ENCODE results near the gene CEP83.

The CEP83 gene

DNA sequence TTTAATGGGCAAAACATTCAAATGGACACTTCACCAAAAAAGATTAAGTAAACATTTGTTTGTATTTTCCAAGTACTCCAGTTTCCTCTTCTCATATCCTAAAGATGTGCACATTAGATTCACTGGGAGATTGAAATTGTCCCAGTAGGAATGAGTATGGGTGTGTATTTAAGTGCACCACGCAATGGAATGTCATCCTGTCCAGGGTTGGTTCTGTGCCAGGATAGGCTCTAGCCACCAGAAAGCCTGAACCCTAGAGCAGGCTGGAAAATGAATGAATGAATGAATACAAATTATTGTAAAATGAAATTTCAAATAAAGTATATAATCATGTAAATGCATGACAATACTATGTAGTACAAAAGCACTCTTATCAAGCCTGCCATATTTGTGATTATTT lies 14.0 kb downstream of the CEP83 start:
- Mint-ChIP-seq H3K4me1 (no peaks in the 10 kb centered on the region), H3K36me3 (ENCODE audit: low read depth) (peaks cover 72% of the 10 kb centered on the region), H3K9me3 (peaks cover 76% of the 10 kb centered on the region), H3K27me3 (ENCODE audit: low read depth, poor library complexity) (peaks cover 6% of the 10 kb centered on the region), H3K27ac (no peak overlapping the region), H3K4me3 (no peak overlapping the region)
- no peak for DNase-seq
- TF ChIP-seq, protein P1, sequence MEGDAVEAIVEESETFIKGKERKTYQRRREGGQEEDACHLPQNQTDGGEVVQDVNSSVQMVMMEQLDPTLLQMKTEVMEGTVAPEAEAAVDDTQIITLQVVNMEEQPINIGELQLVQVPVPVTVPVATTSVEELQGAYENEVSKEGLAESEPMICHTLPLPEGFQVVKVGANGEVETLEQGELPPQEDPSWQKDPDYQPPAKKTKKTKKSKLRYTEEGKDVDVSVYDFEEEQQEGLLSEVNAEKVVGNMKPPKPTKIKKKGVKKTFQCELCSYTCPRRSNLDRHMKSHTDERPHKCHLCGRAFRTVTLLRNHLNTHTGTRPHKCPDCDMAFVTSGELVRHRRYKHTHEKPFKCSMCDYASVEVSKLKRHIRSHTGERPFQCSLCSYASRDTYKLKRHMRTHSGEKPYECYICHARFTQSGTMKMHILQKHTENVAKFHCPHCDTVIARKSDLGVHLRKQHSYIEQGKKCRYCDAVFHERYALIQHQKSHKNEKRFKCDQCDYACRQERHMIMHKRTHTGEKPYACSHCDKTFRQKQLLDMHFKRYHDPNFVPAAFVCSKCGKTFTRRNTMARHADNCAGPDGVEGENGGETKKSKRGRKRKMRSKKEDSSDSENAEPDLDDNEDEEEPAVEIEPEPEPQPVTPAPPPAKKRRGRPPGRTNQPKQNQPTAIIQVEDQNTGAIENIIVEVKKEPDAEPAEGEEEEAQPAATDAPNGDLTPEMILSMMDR (IDR thresholded peaks at IDR 0.05) = no peak

DNA sequence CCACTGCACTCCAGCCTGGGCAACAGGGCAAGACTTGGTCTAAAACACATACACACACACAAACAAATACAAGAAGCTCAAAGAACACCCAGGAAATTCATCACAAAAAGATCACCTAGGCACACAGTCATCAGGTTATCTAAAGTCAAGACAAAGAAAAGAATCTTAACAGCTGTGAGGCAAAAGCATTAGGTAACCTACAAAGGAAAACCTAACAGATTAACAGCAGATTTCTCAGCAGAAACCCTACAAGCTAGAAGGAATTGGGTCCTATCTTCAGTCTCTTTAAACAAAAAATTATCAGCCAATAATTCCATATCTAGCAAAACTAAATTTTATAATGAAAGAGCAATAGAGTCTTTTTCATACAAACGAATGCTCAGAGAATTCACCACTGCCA lies 22.4 kb downstream of the CEP83 start:
- Mint-ChIP-seq H3K27ac (no peak overlapping the region), H3K36me3 (ENCODE audit: low read depth) (peaks cover 80% of the 10 kb centered on the region), H3K9me3 (peaks cover 75% of the 10 kb centered on the region), H3K4me1 (no peaks in the 10 kb centered on the region), H3K4me3 (no peak overlapping the region), H3K27me3 (ENCODE audit: low read depth, poor library complexity) (peaks cover 6% of the 10 kb centered on the region)
- TF ChIP-seq, protein P1 (IDR thresholded peaks at IDR 0.05) = no peak
- DNase-seq = no peak

DNA sequence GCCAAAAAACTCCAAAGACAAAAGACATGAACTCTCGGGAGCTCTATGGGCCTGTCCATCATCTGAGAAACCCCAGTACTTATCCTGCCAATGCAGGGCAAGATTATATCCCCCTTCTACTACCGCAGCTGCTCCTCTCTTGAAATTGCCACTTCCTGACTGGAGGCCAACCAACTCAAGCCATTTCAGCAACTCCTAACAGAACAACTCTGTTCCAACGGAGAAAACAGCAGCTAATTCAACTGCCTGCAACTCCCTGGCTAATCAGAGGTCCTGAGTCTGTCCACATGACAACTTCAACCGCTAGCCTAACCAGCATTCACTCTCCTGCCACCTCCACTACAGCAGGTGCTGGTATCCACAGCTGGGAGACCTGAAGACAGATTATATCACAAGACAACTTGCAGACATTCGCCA lies 24.1 kb downstream of the CEP83 start:
- DNase-seq = no peak
- H3K4me1 Mint-ChIP-seq = no peaks in the 10 kb centered on the region
- H3K27me3 Mint-ChIP-seq (ENCODE audit: low read depth, poor library complexity) = peaks cover 4% of the 10 kb centered on the region
- TF ChIP-seq, protein P1 (IDR thresholded peaks at IDR 0.05) = no peak
- no peak overlapping the region for H3K27ac Mint-ChIP-seq
- peaks cover 76% of the 10 kb centered on the region for H3K9me3 Mint-ChIP-seq
- peaks cover 82% of the 10 kb centered on the region for H3K36me3 Mint-ChIP-seq (ENCODE audit: low read depth)
- H3K4me3 Mint-ChIP-seq = no peak overlapping the region

DNA sequence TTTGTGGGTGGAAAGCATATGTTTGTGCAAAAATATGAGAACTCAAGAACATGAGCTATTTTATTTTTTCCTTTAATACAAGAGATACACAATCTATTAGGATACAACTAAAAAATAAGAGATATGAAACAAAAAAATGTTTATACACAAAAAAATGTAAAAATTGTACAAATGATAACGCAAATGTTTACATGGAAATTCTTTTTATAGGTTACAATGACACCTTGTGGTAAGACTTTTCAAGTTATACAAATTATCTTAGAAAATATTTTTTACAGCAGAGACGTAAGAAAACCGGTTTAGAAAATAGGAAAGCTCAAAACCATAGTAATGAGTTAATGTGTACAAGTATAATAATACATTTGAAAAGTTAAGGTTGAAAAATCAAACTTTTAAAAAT lies 25.5 kb downstream of the CEP83 start:
- H3K36me3 Mint-ChIP-seq (ENCODE audit: low read depth) = peaks cover 84% of the 10 kb centered on the region
- peaks cover 4% of the 10 kb centered on the region for H3K27me3 Mint-ChIP-seq (ENCODE audit: low read depth, poor library complexity)
- TF ChIP-seq, protein P1 (IDR thresholded peaks at IDR 0.05) = no peak
- no peak for DNase-seq
- no peaks in the 10 kb centered on the region for H3K4me1 Mint-ChIP-seq
- H3K4me3 Mint-ChIP-seq = no peak overlapping the region
- H3K27ac Mint-ChIP-seq = no peak overlapping the region
- peaks cover 76% of the 10 kb centered on the region for H3K9me3 Mint-ChIP-seq

DNA sequence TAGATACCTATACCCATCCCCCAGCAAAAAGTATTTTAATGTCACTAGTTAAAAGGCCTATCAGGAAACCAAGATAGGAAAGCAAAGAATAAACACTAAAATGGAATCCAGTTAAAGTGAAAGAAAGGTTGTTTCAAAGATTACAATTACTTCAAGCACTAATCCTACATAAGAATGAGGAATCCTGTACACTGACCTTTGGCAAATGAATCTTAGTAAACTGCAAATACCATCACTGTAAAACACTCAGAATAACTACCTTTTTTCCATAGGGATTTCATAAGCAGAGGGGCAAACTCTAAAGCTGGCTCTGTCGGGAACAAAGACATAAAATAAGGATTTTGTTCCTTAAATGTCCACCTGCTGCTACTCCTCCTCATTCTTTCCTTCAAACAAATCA lies 25.9 kb downstream of the CEP83 start:
- H3K27me3 Mint-ChIP-seq (ENCODE audit: low read depth, poor library complexity) = peaks cover 4% of the 10 kb centered on the region
- peaks cover 84% of the 10 kb centered on the region for H3K36me3 Mint-ChIP-seq (ENCODE audit: low read depth)
- H3K27ac Mint-ChIP-seq = no peak overlapping the region
- H3K4me1 Mint-ChIP-seq = no peaks in the 10 kb centered on the region
- no peak overlapping the region for H3K4me3 Mint-ChIP-seq
- peaks cover 76% of the 10 kb centered on the region for H3K9me3 Mint-ChIP-seq
- no peak for DNase-seq
- TF ChIP-seq, protein P1 (IDR thresholded peaks at IDR 0.05) = no peak

DNA sequence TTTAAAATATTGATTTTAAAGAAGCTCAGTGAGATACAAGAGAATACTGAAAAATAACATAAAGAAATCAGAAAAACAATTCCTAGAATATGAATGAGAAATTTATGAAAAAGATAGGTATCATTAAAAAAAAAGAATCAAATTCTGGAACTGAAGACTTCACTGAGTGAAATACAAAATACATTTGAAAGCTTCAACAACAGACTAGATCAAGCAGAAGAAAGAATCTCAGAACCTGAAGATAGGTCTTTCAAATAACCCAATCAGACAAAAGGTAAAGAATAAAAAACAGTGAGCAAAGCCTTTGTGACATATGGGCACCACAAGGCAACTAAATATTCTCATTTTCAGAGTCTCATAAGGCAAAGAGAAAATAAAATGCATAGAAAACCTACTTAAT lies 29.4 kb downstream of the CEP83 start:
- Mint-ChIP-seq H3K9me3 (peaks cover 72% of the 10 kb centered on the region), H3K27ac (no peak overlapping the region), H3K4me1 (no peaks in the 10 kb centered on the region), H3K36me3 (ENCODE audit: low read depth) (peaks cover 85% of the 10 kb centered on the region), H3K4me3 (no peak overlapping the region), H3K27me3 (ENCODE audit: low read depth, poor library complexity) (no peaks in the 10 kb centered on the region)
- TF ChIP-seq, protein P1 (IDR thresholded peaks at IDR 0.05) = no peak
- DNase-seq = no peak
